Osteocyte (in vitro differentiated cells): ENCODE results near the gene ZIC5. TPM values are rescaled to one million over a fixed set of nuclear protein-coding genes. Genes with fewer than 3 reads are reported as not detected.

Experiments used
- DNase-seq: peaks from one replicate; pipeline ENCODE4 v3.0.0; 2021; ENCODE audit warnings: mixed read lengths; ENCODE audit not compliant: unreplicated experiment; ENCODE audit errors: extremely low spot score
- H3K27ac Mint-ChIP-seq: one replicate; pipeline ENCODE4 v1.8.0; 2021; ENCODE audit warnings: mild to moderate bottlenecking, mixed read lengths; ENCODE audit not compliant: unreplicated experiment
- H3K27me3 Mint-ChIP-seq: one replicate; pipeline ENCODE4 v1.8.0; 2021; ENCODE audit warnings: mixed read lengths; ENCODE audit not compliant: unreplicated experiment
- H3K36me3 Mint-ChIP-seq: one replicate; pipeline ENCODE4 v1.8.0; 2021; ENCODE audit warnings: mixed read lengths; ENCODE audit not compliant: unreplicated experiment
- H3K4me1 Mint-ChIP-seq: one replicate; pipeline ENCODE4 v1.8.0; 2021; ENCODE audit warnings: mixed read lengths; ENCODE audit not compliant: unreplicated experiment
- H3K4me3 Mint-ChIP-seq: one replicate; pipeline ENCODE4 v1.8.0; 2021; ENCODE audit warnings: mild to moderate bottlenecking, moderate library complexity, mixed read lengths; ENCODE audit not compliant: unreplicated experiment
- H3K9me3 Mint-ChIP-seq: one replicate; pipeline ENCODE4 v1.8.0; 2021; ENCODE audit warnings: mixed read lengths; ENCODE audit not compliant: unreplicated experiment
- total RNA-seq: library from RNA; stranded (reverse); gene quantifications from 2 replicates; pipeline ENCODE4 v1.2.1, GENCODE V29; 2021
- TF ChIP-seq, protein P1 (sequence below): fragments of 200-600 bp; sonication (generic); IDR thresholded peaks from 2 replicates; pipeline ENCODE4 v1.5.0; 2021; ENCODE audit warnings: antibody characterized with exemption, mild to moderate bottlenecking, moderate library complexity

The ZIC5 gene
- total RNA-seq, 1 donor from 2014 or later = 8.8 TPM

DNA sequence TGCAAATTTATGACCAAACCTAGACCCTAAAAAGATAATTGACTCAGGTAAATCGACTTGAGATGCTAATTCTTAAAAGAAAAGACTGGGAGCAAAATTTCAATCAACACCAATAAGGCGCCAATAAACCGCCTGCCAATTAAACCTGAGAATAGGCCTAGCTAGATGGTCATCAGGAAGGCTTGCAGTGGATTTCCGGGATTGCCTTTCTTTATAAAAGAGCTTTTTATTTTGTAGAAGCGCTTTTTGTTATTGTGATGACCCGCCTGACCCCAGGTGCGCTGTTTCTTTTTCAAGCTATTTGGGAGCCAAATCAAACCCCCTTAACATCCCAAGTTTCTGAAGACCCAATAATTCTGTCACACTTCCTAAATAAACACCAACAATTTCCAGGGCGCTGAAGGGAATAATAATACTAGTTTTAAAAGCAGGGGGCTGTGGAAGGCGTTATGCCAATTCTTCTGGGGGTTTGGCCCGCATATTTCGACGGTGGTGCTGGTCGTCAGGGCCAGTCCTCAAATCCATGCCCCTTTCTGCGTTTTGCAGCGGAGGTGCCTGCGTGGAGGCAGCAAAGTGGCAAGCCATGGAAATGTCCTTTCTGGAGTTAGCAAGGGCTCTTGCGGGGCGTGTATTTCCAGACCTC is 2.9 kb upstream of the ZIC5 start:
- H3K27me3 Mint-ChIP-seq = peaks cover 5% of the 10 kb centered on the region

DNA sequence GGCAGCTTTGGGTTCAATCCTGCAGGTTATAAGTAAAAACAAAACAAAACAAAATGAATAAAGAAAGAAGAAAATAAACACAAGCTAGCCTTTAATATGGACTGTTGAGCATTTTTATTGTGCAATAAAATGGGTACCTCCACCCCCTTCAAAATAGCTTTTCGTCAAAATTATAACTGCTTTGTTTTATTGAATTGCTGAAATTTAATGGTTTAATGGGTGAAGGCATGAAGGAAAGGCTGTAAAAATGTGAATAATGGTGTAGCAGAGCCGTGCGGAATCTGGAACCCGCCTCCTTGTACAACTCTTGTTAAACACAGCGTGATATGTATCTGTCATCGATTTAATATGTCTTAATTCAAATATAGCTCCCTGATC is 2.2 kb upstream of the ZIC5 start:
- Mint-ChIP-seq H3K27me3 (peaks cover 5% of the 10 kb centered on the region), H3K9me3 (no peaks in the 10 kb centered on the region), H3K4me3 (no peak overlapping the region), H3K4me1 (peaks cover 25% of the 10 kb centered on the region), H3K36me3 (peaks cover 6% of the 10 kb centered on the region), H3K27ac (no peak overlapping the region)
- no peak for DNase-seq
- TF ChIP-seq, protein P1, sequence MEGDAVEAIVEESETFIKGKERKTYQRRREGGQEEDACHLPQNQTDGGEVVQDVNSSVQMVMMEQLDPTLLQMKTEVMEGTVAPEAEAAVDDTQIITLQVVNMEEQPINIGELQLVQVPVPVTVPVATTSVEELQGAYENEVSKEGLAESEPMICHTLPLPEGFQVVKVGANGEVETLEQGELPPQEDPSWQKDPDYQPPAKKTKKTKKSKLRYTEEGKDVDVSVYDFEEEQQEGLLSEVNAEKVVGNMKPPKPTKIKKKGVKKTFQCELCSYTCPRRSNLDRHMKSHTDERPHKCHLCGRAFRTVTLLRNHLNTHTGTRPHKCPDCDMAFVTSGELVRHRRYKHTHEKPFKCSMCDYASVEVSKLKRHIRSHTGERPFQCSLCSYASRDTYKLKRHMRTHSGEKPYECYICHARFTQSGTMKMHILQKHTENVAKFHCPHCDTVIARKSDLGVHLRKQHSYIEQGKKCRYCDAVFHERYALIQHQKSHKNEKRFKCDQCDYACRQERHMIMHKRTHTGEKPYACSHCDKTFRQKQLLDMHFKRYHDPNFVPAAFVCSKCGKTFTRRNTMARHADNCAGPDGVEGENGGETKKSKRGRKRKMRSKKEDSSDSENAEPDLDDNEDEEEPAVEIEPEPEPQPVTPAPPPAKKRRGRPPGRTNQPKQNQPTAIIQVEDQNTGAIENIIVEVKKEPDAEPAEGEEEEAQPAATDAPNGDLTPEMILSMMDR = no peak

More for the DNA sequence above, 2.9 kb upstream of the ZIC5 start:
- peaks cover 28% of the 10 kb centered on the region for H3K4me1 Mint-ChIP-seq
- DNase-seq = peak; percentile 79
- H3K36me3 Mint-ChIP-seq = peaks cover 2% of the 10 kb centered on the region
- no peak overlapping the region for H3K27ac Mint-ChIP-seq
- H3K4me3 Mint-ChIP-seq = no peak overlapping the region
- no peaks in the 10 kb centered on the region for H3K9me3 Mint-ChIP-seq
- TF ChIP-seq, protein P1 = no peak

DNA sequence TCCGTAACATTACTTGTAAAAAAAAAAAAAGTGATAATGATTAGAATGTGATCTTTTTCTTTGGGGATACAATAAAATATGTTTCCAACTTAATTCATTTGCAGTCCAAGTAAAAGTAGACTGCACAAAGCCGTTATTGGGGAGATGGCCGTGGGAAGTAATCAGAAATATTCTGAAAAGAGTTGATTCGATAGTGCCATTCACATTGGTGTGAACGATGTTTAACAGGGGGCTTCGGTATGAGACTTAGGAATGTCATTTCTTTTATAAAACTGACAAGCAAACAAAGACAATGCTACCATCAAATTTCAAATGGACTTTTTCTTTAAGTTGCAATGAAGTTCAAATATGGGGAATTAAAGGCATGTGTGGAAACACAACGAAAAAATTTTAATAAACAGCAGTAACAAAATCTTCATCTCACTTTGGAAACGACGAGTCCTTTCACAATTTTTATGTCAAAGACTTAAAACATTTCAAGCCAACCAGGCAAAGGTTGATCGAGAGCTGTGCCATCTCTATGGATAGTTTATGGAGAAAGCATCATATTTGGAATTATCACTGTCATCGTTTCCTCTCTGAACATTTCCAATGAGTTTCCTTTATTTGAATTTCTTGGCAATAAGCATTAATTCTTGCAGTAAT is 1.7 kb upstream of the ZIC5 start:
- H3K27ac Mint-ChIP-seq = no peak overlapping the region
- no peak for DNase-seq
- peaks cover 6% of the 10 kb centered on the region for H3K36me3 Mint-ChIP-seq
- no peaks in the 10 kb centered on the region for H3K9me3 Mint-ChIP-seq
- H3K4me1 Mint-ChIP-seq = peaks cover 22% of the 10 kb centered on the region
- peaks cover 5% of the 10 kb centered on the region for H3K27me3 Mint-ChIP-seq
- TF ChIP-seq, protein P1 = no peak
- no peak overlapping the region for H3K4me3 Mint-ChIP-seq

DNA sequence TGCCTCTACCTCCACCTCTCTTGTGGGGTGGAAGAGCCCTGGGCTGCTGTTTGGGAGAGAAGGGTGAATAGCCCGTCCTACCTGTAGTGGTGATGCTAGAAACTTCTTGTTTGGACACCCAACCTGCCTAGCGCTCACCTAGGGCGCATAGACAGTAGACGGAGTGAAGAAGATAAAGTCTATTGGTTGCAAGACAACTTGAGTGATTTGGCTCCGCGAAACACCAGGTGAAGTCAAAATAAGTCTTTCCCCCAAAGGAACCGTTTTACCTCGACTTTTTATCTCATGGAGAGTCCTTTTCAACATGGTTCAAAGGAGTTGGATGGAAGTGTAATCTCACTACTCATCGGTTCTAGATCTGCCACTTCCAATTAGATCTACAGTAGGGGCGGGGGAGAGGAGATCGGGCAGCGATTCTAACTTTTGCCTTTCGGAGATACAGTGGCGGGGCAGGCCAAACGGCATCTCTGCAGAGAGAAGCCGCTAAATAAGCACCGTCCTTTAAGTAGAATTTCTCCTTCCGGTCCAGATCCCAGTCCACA is 694 bp upstream of the ZIC5 start:
- peak; percentile 15 for DNase-seq
- TF ChIP-seq, protein P1 = no peak
- H3K27ac Mint-ChIP-seq = peak overlapping the region; percentile 91
- no peaks in the 10 kb centered on the region for H3K9me3 Mint-ChIP-seq
- H3K36me3 Mint-ChIP-seq = peaks cover 6% of the 10 kb centered on the region
- peaks cover 5% of the 10 kb centered on the region for H3K27me3 Mint-ChIP-seq
- peak overlapping the region; percentile 80 for H3K4me3 Mint-ChIP-seq
- H3K4me1 Mint-ChIP-seq = peaks cover 20% of the 10 kb centered on the region
